ENCODE results near the gene SYNJ1. TPM values are rescaled to one million over a fixed set of nuclear protein-coding genes. Genes with fewer than 3 reads are reported as not detected.

SYNJ1 gene
- total and polyA plus RNA-seq, 12 donors, result 5.0 to 19.4 (median 10.9) TPM

- intact Hi-C loops (cut with DNase I), result loop anchor here in 1 of 2 donors (10.0 kb wide), 1 partner anchor 191 kb away; no protein-coding TSS in a partner anchor
- WGBS, 4 donors, result 76 to 95% (median 88%) methylated on average over 5 to 11 of the region's 11 CpGs
These were observed 132.4 kb downstream of the SYNJ1 start for GRCh38 chr21:32595431-32595830.

DNA sequence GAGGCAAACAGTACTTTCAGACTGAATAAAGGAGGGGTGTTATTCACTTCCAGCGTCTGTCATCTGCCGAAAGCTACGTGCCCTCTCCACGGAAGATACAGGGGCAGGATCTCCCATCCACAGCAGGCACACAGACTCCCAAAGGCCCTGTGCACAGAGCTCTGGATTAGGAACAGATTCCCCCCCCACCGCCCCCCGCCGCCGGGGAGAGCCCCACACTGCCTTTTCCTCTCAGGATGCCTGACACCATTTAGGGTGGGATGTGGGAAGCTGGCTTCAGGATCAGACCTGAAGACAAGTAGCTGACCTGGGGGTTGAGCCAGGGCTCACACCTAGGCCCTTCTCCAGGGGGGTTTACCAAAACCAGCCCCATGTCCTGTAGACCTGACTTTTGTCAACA is 134.1 kb downstream of the SYNJ1 start:
- intact Hi-C loops (cut with DNase I), result loop anchor here in 1 of 2 donors (10.0 kb wide), 1 partner anchor 189 kb away; no protein-coding TSS in a partner anchor
- H3K4me1 ChIP-seq (replicated peaks in 1 of 2), result no peaks in the 10 kb centered on the region
- WGBS, 4 donors, result 57 to 81% (median 79%) methylated on average over 1 to 8 of the region's 8 CpGs
- no peak overlapping the region for H3K27ac ChIP-seq
- DNase-seq, result no peak
- H3K4me3 ChIP-seq, result no peak overlapping the region
- no peak for TF ChIP-seq POLR2A (IDR thresholded peaks at IDR 0.05)
- TF ChIP-seq, protein P1, sequence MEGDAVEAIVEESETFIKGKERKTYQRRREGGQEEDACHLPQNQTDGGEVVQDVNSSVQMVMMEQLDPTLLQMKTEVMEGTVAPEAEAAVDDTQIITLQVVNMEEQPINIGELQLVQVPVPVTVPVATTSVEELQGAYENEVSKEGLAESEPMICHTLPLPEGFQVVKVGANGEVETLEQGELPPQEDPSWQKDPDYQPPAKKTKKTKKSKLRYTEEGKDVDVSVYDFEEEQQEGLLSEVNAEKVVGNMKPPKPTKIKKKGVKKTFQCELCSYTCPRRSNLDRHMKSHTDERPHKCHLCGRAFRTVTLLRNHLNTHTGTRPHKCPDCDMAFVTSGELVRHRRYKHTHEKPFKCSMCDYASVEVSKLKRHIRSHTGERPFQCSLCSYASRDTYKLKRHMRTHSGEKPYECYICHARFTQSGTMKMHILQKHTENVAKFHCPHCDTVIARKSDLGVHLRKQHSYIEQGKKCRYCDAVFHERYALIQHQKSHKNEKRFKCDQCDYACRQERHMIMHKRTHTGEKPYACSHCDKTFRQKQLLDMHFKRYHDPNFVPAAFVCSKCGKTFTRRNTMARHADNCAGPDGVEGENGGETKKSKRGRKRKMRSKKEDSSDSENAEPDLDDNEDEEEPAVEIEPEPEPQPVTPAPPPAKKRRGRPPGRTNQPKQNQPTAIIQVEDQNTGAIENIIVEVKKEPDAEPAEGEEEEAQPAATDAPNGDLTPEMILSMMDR (IDR thresholded peaks at IDR 0.05), result no peak
- H3K27me3 ChIP-seq, result no peaks in the 10 kb centered on the region
- peaks cover 0 to 6% of the 10 kb centered on the region in 2 donors for H3K36me3 ChIP-seq (replicated peaks in 1 of 2)
- no peaks in the 10 kb centered on the region for H3K9me3 ChIP-seq (replicated peaks in 1 of 3)

More at GRCh38 chr21:32595431-32595830, 132.4 kb downstream of the SYNJ1 start:
- TF ChIP-seq, protein P1 (IDR thresholded peaks at IDR 0.05), result no peak
- no peak for TF ChIP-seq POLR2A (IDR thresholded peaks at IDR 0.05)
- H3K27me3 ChIP-seq, result no peaks in the 10 kb centered on the region
- no peaks in the 10 kb centered on the region for H3K9me3 ChIP-seq (replicated peaks in 1 of 3)
- DNase-seq, result no peak
- no peaks in the 10 kb centered on the region for H3K4me1 ChIP-seq (replicated peaks in 1 of 2)
- no peak overlapping the region for H3K4me3 ChIP-seq
- H3K36me3 ChIP-seq (replicated peaks in 1 of 2), result peaks cover 0 to 12% of the 10 kb centered on the region in 2 donors
- no peak overlapping the region for H3K27ac ChIP-seq

- DNase-seq, result no peak
- WGBS, 4 donors, result 45 to 60% (median 56%) methylated on average over 9 to 10 of the region's 10 CpGs
- Histone ChIP-seq H3K4me3 (no peak overlapping the region), H3K27ac (no peak overlapping the region), H3K9me3 (replicated peaks in 1 of 3) (no peaks in the 10 kb centered on the region), H3K36me3 (replicated peaks in 1 of 2) (peaks cover 0 to 3% of the 10 kb centered on the region in 2 donors), H3K4me1 (replicated peaks in 1 of 2) (no peaks in the 10 kb centered on the region), H3K27me3 (no peaks in the 10 kb centered on the region)
- no peak for TF ChIP-seq POLR2A (IDR thresholded peaks at IDR 0.05)
- TF ChIP-seq, protein P1 (IDR thresholded peaks at IDR 0.05), result no peak
- intact Hi-C loops (cut with DNase I), result loop anchor here in 1 of 2 donors (10.0 kb wide), 1 partner anchor 188 kb away; no protein-coding TSS in a partner anchor
These were observed 134.8 kb downstream of the SYNJ1 start for GRCh38 chr21:32592929-32593502.

DNA sequence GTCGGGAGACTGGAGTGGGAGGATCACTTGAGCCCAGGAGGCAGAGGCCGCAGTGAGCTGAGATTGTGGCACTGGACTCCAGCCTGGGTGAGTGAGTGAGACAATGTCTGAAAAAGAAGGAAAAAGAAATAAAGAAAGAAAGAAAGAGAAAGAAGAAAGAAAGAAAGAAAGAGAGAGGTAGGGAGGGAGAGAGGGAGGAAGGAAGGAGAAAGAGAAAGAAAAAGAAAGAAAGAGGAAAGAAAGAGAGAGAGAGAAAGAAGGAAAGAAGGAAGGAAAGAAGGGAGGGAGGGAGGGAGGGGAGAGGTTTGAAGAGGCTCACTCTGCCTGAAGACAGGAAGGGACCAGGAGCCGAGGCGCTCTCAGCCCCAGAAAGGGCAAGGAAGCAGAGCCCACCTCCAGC is 137.7 kb downstream of the SYNJ1 start:
- TF ChIP-seq, protein P1 (IDR thresholded peaks at IDR 0.05), result no peak
- TF ChIP-seq POLR2A (IDR thresholded peaks at IDR 0.05), result no peak
- H3K4me3 ChIP-seq, result no peak overlapping the region
- no peaks in the 10 kb centered on the region for H3K36me3 ChIP-seq (replicated peaks in 1 of 2)
- 74 to 90% (median 82%) methylated on average over 4 of the region's 4 CpGs for WGBS, 4 donors
- intact Hi-C loops (cut with DNase I), result loop anchor here in 1 of 2 donors (10.0 kb wide), 1 partner anchor 185 kb away; no protein-coding TSS in a partner anchor
- no peaks in the 10 kb centered on the region for H3K9me3 ChIP-seq (replicated peaks in 1 of 3)
- no peak overlapping the region for H3K27ac ChIP-seq
- no peak for DNase-seq
- no peaks in the 10 kb centered on the region for H3K4me1 ChIP-seq (replicated peaks in 1 of 2)
- H3K27me3 ChIP-seq, result no peaks in the 10 kb centered on the region
